HepG2 (cell line): ENCODE results near the gene MAN1C1. TPM values are rescaled to one million over a fixed set of nuclear protein-coding genes. Genes with fewer than 3 reads are reported as not detected.
A peak's percentile ranks its signal among the peaks of the same experiment; 100 is the strongest.

Experiments
- CTCF ChIP-seq: sonication (generic); formaldehyde crosslinking; IDR thresholded peaks from 2 replicates; pipeline ENCODE4 v1.5.0; 2020; ENCODE audit warnings: mild to moderate bottlenecking, missing genetic modification reagents, moderate library complexity
- FIP1L1 ChIP-seq: fragments of 200-400 bp; formaldehyde crosslinking; IDR thresholded peaks from 2 replicates; pipeline ENCODE4 v1.6.1; 2018; ENCODE audit warnings: low read depth, mild to moderate bottlenecking, low read length, moderate library complexity, borderline replicate concordance; ENCODE audit not compliant: insufficient read depth
- HDAC1 ChIP-seq: sonication (generic); formaldehyde crosslinking; IDR thresholded peaks from 2 replicates; pipeline ENCODE4 v1.5.1; 2020; ENCODE audit warnings: mild to moderate bottlenecking, missing genetic modification reagents
- HNF4A ChIP-seq: sonication (generic); formaldehyde crosslinking; IDR thresholded peaks from 2 replicates; pipeline ENCODE4 v1.4.0; 2020; ENCODE audit warnings: missing genetic modification reagents
- HOXA7 ChIP-seq: sonication (generic); formaldehyde crosslinking; IDR thresholded peaks from 2 replicates; pipeline ENCODE4 v1.8.1; 2022; ENCODE audit warnings: mild to moderate bottlenecking, missing genetic modification reagents, moderate library complexity
- KDM2A ChIP-seq: sonication (generic); formaldehyde crosslinking; IDR thresholded peaks from 2 replicates; pipeline ENCODE4 v1.4.0; 2020; ENCODE audit warnings: low read depth, missing genetic modification reagents, borderline replicate concordance
- RERE ChIP-seq: IDR thresholded peaks from 2 replicates; pipeline ENCODE4 v1.6.1; 2016; ENCODE audit warnings: low read depth, missing genetic modification reagents, missing compliant biosample characterization
- RFX3 ChIP-seq: IDR thresholded peaks from 2 replicates; pipeline ENCODE4 v1.6.1; 2016; ENCODE audit warnings: missing biosample characterization, missing genetic modification reagents
- RFXAP ChIP-seq: sonication (generic); formaldehyde crosslinking; IDR thresholded peaks from 2 replicates; pipeline ENCODE4 v1.4.0; 2020; ENCODE audit warnings: missing genetic modification reagents, borderline replicate concordance
- SMAD3 ChIP-seq: sonication (generic); formaldehyde crosslinking; IDR thresholded peaks from 2 replicates; pipeline ENCODE4 v1.4.0; 2020; ENCODE audit warnings: missing genetic modification reagents
- SNRNP70 ChIP-seq: fragments of 200-400 bp; formaldehyde crosslinking; IDR thresholded peaks from 2 replicates; pipeline ENCODE4 v1.6.1; 2017; ENCODE audit warnings: mild to moderate bottlenecking, low read depth, low read length, moderate library complexity
- ZNF274 ChIP-seq: sonication (generic); formaldehyde crosslinking; IDR thresholded peaks from 2 replicates; pipeline ENCODE4 v1.5.1; 2020; ENCODE audit warnings: mild to moderate bottlenecking, missing genetic modification reagents
- ZNF3 ChIP-seq: IDR thresholded peaks from 2 replicates; pipeline ENCODE4 v1.7.0; 2017; ENCODE audit warnings: inconsistent platforms
- ZNF343 ChIP-seq: sonication (generic); formaldehyde crosslinking; IDR thresholded peaks from 2 replicates; pipeline ENCODE4 v1.4.0; 2020; ENCODE audit warnings: mild to moderate bottlenecking, missing genetic modification reagents
- ZNF496 ChIP-seq: sonication (generic); formaldehyde crosslinking; IDR thresholded peaks from 2 replicates; pipeline ENCODE4 v1.8.1; 2023; ENCODE audit warnings: mild to moderate bottlenecking, moderate library complexity, missing genetic modification reagents; ENCODE audit not compliant: insufficient replicate concordance
- ZNF644 ChIP-seq: IDR thresholded peaks from 2 replicates; pipeline ENCODE4 v1.6.1; 2016; ENCODE audit warnings: low read depth
- ZNF784 ChIP-seq: sonication (generic); formaldehyde crosslinking; IDR thresholded peaks from 2 replicates; pipeline ENCODE4 v1.5.1; 2020; ENCODE audit warnings: missing genetic modification reagents, mild to moderate bottlenecking, borderline replicate concordance
- ZNF879 ChIP-seq: sonication (generic); formaldehyde crosslinking; IDR thresholded peaks from 2 replicates; pipeline ENCODE4 v1.8.1; 2023; ENCODE audit warnings: missing genetic modification reagents
- polyA plus RNA-seq, 8 experiments: library from polyadenylated mRNA; depleted of rRNA in 3 of 8; stranded (reverse) in 7 of 8; unstranded in 1 of 8; fragments of >200 nt; fragmentation: Illumina TruSeq in 4 of 8; extraction: Trizol in 4 of 8; gene quantifications; 2 replicates each; pipeline versions ENCODE4 v1.2.1 to v1.2.3, GENCODE V29; 2011 to 2016; ENCODE audit warnings: low read depth in 4 of 8, missing spikeins in 1 of 8, mixed read lengths in 1 of 8; ENCODE audit not compliant: insufficient read depth in 1 of 8
- total RNA-seq, 5 experiments: library from RNA; depleted of rRNA; stranded (reverse); fragments of >200 nt; fragmentation: Illumina TruSeq; extraction: Trizol; gene quantifications; 2 replicates each; pipeline ENCODE4 v1.2.3, GENCODE V29; 2016; ENCODE audit warnings: low read depth in 1 of 5
- TF ChIP-seq, protein P1 (sequence below): conservative IDR thresholded peaks from 2 replicates; pipeline ENCODE4 v1.6.1; 2018; ENCODE audit warnings: missing genetic modification reagents
- TF ChIP-seq, protein P2 (sequence below): sonication (generic); formaldehyde crosslinking; IDR thresholded peaks from 2 replicates; pipeline ENCODE4 v1.5.1; 2020; ENCODE audit warnings: missing genetic modification reagents, mild to moderate bottlenecking, borderline replicate concordance

The MAN1C1 gene
- total and polyA plus RNA-seq, 2 of the 13 experiments (the other 11 are each of a cell fraction or from before 2014, with no cell fraction given): 0.18 to 0.49 TPM

- no peak for TF ChIP-seq ZNF496 (CRISPR knock-in tag)
- TF ChIP-seq CTCF (CRISPR knock-in tag): no peak
- no peak for TF ChIP-seq HOXA7
- peak; percentile 37; the same call in 1 of the 2 replicates for TF ChIP-seq HDAC1
- no peak for TF ChIP-seq ZNF3 (CRISPR knock-in tag)
- TF ChIP-seq RFX3 (CRISPR knock-in tag): no peak
- no peak for TF ChIP-seq ZNF343 (CRISPR knock-in tag)
- TF ChIP-seq, protein P1, sequence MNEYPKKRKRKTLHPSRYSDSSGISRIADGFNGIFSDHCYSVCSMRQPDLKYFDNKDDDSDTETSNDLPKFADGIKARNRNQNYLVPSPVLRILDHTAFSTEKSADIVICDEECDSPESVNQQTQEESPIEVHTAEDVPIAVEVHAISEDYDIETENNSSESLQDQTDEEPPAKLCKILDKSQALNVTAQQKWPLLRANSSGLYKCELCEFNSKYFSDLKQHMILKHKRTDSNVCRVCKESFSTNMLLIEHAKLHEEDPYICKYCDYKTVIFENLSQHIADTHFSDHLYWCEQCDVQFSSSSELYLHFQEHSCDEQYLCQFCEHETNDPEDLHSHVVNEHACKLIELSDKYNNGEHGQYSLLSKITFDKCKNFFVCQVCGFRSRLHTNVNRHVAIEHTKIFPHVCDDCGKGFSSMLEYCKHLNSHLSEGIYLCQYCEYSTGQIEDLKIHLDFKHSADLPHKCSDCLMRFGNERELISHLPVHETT (CRISPR knock-in tag): no peak
- TF ChIP-seq ZNF879 (CRISPR knock-in tag): 0 out of 2 replicates have a peak, but pooled peaks have one; percentile 12
- no peak for TF ChIP-seq SMAD3 (CRISPR knock-in tag)
- TF ChIP-seq ZNF644 (CRISPR knock-in tag): peak; percentile 35; the same call in 1 of the 2 replicates
- no peak for TF ChIP-seq ZNF784 (CRISPR knock-in tag)
- TF ChIP-seq, protein P2, sequence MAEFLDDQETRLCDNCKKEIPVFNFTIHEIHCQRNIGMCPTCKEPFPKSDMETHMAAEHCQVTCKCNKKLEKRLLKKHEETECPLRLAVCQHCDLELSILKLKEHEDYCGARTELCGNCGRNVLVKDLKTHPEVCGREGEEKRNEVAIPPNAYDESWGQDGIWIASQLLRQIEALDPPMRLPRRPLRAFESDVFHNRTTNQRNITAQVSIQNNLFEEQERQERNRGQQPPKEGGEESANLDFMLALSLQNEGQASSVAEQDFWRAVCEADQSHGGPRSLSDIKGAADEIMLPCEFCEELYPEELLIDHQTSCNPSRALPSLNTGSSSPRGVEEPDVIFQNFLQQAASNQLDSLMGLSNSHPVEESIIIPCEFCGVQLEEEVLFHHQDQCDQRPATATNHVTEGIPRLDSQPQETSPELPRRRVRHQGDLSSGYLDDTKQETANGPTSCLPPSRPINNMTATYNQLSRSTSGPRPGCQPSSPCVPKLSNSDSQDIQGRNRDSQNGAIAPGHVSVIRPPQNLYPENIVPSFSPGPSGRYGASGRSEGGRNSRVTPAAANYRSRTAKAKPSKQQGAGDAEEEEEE (CRISPR knock-in tag): no peak
- TF ChIP-seq FIP1L1: no peak
- TF ChIP-seq SNRNP70: no peak
- TF ChIP-seq ZNF274 (CRISPR knock-in tag): no peak
- peak; percentile 70 for TF ChIP-seq HNF4A
- TF ChIP-seq KDM2A (CRISPR knock-in tag): peak; percentile 28; the same call in 1 of the 2 replicates
- TF ChIP-seq RFXAP (CRISPR knock-in tag): 0 out of 2 replicates have a peak, but pooled peaks have one; percentile 22
- no peak for TF ChIP-seq RERE (CRISPR knock-in tag)
These were observed 202.0 kb downstream of the MAN1C1 start (continued) for GRCh38 chr1:25818569-25818968.
